ENCODE data around the gene SLC35E4. TPM values are rescaled to one million over a fixed set of nuclear protein-coding genes. Genes with fewer than 3 reads are reported as not detected.

The SLC35E4 gene
- total and polyA plus RNA-seq, 12 donors = 0.60 to 7.0 (median 3.3) TPM

DNA sequence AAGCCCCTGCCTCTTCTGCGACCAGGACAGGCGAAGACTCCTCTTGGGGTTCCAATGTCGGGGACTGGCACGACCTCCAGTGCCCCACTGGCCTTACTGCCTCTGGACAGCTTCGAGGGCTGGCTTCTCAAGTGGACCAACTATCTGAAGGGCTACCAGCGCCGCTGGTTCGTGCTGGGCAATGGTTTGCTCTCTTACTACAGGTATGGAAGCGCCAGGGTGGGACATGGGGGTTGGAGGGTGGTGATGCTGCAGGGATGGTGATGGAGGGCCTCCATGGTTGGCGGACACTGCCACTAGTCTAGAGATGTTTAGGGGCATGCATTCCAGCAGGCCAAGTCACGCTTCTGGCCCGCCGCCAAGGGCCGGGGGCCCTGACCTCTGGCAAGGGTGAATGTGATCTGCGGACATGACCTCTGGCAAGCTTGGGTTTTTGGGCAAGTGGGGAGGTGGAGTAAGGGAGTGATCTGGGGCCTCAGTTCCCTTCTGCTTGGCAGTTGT, 59.8 kb downstream of the SLC35E4 start:
- Histone ChIP-seq H3K4me1 (replicated peaks in 1 of 2) (peaks cover 7 to 13% of the 10 kb centered on the region in 2 donors), H3K9me3 (replicated peaks in 1 of 3) (no peaks in the 10 kb centered on the region), H3K36me3 (replicated peaks in 1 of 2) (no peaks in the 10 kb centered on the region), H3K27ac (peak overlapping the region in 4 of 5 donors; percentile 15 to 88 (median 78)), H3K27me3 (no peaks in the 10 kb centered on the region), H3K4me3 (peak overlapping the region; percentile 7 to 92 (median 78))
- peak in 4 of 7 donors; percentile 34 to 61 (median 40) for DNase-seq
- peak in 1 of 2 donors; percentile 0 for TF ChIP-seq POLR2A (IDR thresholded peaks at IDR 0.05)
- TF ChIP-seq, protein P1, sequence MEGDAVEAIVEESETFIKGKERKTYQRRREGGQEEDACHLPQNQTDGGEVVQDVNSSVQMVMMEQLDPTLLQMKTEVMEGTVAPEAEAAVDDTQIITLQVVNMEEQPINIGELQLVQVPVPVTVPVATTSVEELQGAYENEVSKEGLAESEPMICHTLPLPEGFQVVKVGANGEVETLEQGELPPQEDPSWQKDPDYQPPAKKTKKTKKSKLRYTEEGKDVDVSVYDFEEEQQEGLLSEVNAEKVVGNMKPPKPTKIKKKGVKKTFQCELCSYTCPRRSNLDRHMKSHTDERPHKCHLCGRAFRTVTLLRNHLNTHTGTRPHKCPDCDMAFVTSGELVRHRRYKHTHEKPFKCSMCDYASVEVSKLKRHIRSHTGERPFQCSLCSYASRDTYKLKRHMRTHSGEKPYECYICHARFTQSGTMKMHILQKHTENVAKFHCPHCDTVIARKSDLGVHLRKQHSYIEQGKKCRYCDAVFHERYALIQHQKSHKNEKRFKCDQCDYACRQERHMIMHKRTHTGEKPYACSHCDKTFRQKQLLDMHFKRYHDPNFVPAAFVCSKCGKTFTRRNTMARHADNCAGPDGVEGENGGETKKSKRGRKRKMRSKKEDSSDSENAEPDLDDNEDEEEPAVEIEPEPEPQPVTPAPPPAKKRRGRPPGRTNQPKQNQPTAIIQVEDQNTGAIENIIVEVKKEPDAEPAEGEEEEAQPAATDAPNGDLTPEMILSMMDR (IDR thresholded peaks at IDR 0.05) = no peak
- intact Hi-C loops (cut with DNase I) = loop anchor here in 1 of 2 donors (10.0 kb wide), 2 partner anchors 49 to 61 kb away; partner anchors contain the start of gene SLC35E4
- 44 to 68% (median 56%) methylated on average over 5 to 15 of the region's 15 CpGs; no CpG with 5 or more reads in 1 of the 4 donors for WGBS, 4 donors

DNA sequence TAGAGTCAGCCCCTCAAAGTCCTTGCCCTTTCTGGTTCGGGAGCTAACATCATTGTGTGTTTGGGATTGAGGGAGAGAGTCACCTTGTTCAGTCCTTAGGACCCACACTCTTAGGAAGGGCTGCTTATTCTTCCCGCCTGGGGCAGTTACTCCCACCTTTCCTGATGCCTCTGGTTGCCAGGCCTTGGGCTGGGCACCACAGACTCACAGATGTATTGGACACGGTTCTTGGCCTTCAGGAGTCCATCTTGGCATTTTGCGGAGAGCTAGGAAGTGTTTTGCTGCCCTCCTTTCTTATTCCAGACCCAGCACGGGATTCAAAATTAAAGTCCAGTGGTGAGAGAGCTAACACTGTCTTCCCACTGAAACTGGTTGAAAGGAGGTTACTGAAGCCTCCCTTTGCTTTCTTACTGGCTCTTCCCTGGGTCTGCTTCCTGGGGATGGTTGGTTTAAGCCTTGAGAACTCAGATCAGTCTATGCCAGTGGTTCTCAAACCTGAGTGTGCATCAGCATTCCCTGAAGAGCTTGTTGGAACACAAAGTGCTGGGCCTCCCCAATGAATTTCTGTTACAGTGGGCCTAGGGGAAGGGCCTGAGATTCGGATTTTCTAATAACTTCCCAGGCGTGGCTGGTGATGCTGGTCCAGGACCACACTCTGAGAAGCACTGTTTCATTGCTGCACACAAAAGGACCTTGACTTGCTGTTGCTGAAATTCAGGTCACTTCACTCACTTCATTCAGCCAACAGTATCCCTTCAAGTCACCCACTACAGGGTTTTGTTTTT, 60.5 kb downstream of the SLC35E4 start:
- H3K27me3 ChIP-seq = no peaks in the 10 kb centered on the region
- H3K36me3 ChIP-seq (replicated peaks in 1 of 2) = no peaks in the 10 kb centered on the region
- H3K9me3 ChIP-seq (replicated peaks in 1 of 3) = no peaks in the 10 kb centered on the region
- H3K4me3 ChIP-seq = peak overlapping the region in 1 of 4 donors; percentile 75
- peak overlapping the region in 2 of 5 donors; percentile 79 to 88 for H3K27ac ChIP-seq
- H3K4me1 ChIP-seq (replicated peaks in 1 of 2) = peaks cover 7 to 13% of the 10 kb centered on the region in 2 donors
- intact Hi-C loops (cut with DNase I) = loop anchor here in 1 of 2 donors (10.0 kb wide), 2 partner anchors 49 to 61 kb away; partner anchors contain the start of gene SLC35E4
- 61 to 72% (median 70%) methylated on average over 6 to 7 of the region's 7 CpGs for WGBS, 4 donors
- DNase-seq = no peak
- TF ChIP-seq, protein P1 (IDR thresholded peaks at IDR 0.05) = no peak
- TF ChIP-seq POLR2A (IDR thresholded peaks at IDR 0.05) = no peak

Other genes with a start within 250 kb of the SLC35E4 start
- gene RNF215, start 248.4 kb upstream of the SLC35E4 start, total RNA-seq = 10 to 100 TPM in 5 of 9 donors, 1 to 10 TPM in 4; 7.7 to 20.1 (median 10.1) TPM
- gene RNF215, start 248.4 kb upstream of the SLC35E4 start, polyA plus RNA-seq = 10 to 100 TPM in 2 of 3 donors, 1 to 10 TPM in 1; 2.0 to 17.4 (median 17.1) TPM
- gene SEC14L2, start 238.8 kb upstream of the SLC35E4 start, total RNA-seq = 1 to 10 TPM in 8 of 9 donors, under 1 TPM in 1; 0.78 to 7.7 (median 4.9) TPM
- gene SEC14L2, start 238.8 kb upstream of the SLC35E4 start, polyA plus RNA-seq = 1 to 10 TPM in 2 of 3 donors, under 1 TPM in 1; 0.99 to 3.1 (median 2.1) TPM
- gene MTFP1, start 210.0 kb upstream of the SLC35E4 start, total RNA-seq = 10 to 100 TPM; 10.4 to 36.3 (median 14.0) TPM
- 10 to 100 TPM; 13.7 to 19.7 (median 16.3) TPM for gene MTFP1, start 210.0 kb upstream of the SLC35E4 start, polyA plus RNA-seq
- gene SEC14L3, start 163.8 kb upstream of the SLC35E4 start, total RNA-seq = under 1 TPM in 1 of 9 donors, not detected in 8; 0.27 TPM
- not detected for gene SEC14L3, start 163.8 kb upstream of the SLC35E4 start, polyA plus RNA-seq
- gene SEC14L4, start 130.1 kb upstream of the SLC35E4 start, total RNA-seq = 1 to 10 TPM in 6 of 9 donors, under 1 TPM in 3; 0.17 to 2.6 (median 1.1) TPM
- gene SEC14L4, start 130.1 kb upstream of the SLC35E4 start, polyA plus RNA-seq = under 1 TPM; 0.29 to 0.64 (median 0.47) TPM
- gene SEC14L6, start 89.0 kb upstream of the SLC35E4 start, total RNA-seq = 1 to 10 TPM in 5 of 9 donors, under 1 TPM in 3, not detected in 1; 0.19 to 4.3 (median 1.3) TPM
- 1 to 10 TPM in 1 of 3 donors, under 1 TPM in 2; 0.32 to 1.5 (median 0.74) TPM for gene SEC14L6, start 89.0 kb upstream of the SLC35E4 start, polyA plus RNA-seq
- gene GAL3ST1, start 61.1 kb upstream of the SLC35E4 start, total RNA-seq = under 1 TPM in 2 of 9 donors, not detected in 7; 0.31 to 0.33 TPM
- gene GAL3ST1, start 61.1 kb upstream of the SLC35E4 start, polyA plus RNA-seq = under 1 TPM in 2 of 3 donors, not detected in 1; 0.57 to 0.72 TPM
- 100 to 1,000 TPM in 1 of 9 donors, 10 to 100 TPM in 8; 46.0 to 105 (median 60.1) TPM for gene PES1, start 43.9 kb upstream of the SLC35E4 start, total RNA-seq
- gene PES1, start 43.9 kb upstream of the SLC35E4 start, polyA plus RNA-seq = 100 to 1,000 TPM in 1 of 3 donors, 10 to 100 TPM in 2; 63.6 to 117 (median 68.5) TPM
- 100 to 1,000 TPM in 1 of 9 donors, 10 to 100 TPM in 8; 24.0 to 108 (median 60.7) TPM for gene TCN2, start 28.6 kb upstream of the SLC35E4 start, total RNA-seq
- gene TCN2, start 28.6 kb upstream of the SLC35E4 start, polyA plus RNA-seq = 10 to 100 TPM; 12.8 to 21.9 (median 17.8) TPM
- gene DUSP18, start 32.1 kb downstream of the SLC35E4 start, total RNA-seq = 1 to 10 TPM; 3.9 to 8.9 (median 6.2) TPM
- gene DUSP18, start 32.1 kb downstream of the SLC35E4 start, polyA plus RNA-seq = 1 to 10 TPM; 1.4 to 5.0 (median 3.8) TPM
- 10 to 100 TPM; 15.2 to 35.6 (median 24.3) TPM for gene OSBP2, start 59.1 kb downstream of the SLC35E4 start, total RNA-seq
- 10 to 100 TPM in 2 of 3 donors, 1 to 10 TPM in 1; 7.3 to 13.4 (median 11.7) TPM for gene OSBP2, start 59.1 kb downstream of the SLC35E4 start, polyA plus RNA-seq

Data from adrenal gland (tissue), 12 donors.